Measurements from ENCODE around the gene DDX5. TPM values are rescaled to one million over a fixed set of nuclear protein-coding genes. Genes with fewer than 3 reads are reported as not detected.
"Not testable (repeated sequence)": the region's sequence is repeated elsewhere in the genome, so short reads cannot be mapped to it uniquely, and the experiment has no call there.

DDX5 gene
- total RNA-seq, 1 donor from 2014 or later: 262 TPM

DNA sequence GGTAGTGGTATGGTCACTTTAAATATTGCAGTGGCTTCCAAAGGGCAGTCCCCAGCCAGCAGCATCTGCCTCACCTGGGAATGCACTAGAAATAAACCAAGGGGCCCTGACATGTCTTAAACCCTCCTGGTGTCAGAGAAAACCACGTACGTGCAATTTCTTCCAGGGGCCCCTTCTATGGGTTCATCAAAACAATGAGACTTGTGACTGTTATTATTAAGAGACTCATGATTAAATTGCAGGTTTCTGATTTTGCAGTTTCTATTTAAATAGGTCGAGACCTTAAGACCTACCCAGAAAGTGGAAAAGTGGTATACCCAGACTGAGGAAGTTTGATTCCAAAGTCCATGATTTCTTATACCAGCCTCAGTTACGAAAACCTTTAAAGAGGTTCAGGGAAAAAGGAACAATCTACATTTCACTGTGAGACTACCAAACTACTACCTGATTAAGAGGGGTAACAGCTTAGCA, 8.5 kb downstream of the DDX5 start:
- ATAC-seq (ENCODE audit: poor library complexity): no peak
- intact Hi-C loops (cut with DNase I): no loop called here
- no peak for DNase-seq

DNA sequence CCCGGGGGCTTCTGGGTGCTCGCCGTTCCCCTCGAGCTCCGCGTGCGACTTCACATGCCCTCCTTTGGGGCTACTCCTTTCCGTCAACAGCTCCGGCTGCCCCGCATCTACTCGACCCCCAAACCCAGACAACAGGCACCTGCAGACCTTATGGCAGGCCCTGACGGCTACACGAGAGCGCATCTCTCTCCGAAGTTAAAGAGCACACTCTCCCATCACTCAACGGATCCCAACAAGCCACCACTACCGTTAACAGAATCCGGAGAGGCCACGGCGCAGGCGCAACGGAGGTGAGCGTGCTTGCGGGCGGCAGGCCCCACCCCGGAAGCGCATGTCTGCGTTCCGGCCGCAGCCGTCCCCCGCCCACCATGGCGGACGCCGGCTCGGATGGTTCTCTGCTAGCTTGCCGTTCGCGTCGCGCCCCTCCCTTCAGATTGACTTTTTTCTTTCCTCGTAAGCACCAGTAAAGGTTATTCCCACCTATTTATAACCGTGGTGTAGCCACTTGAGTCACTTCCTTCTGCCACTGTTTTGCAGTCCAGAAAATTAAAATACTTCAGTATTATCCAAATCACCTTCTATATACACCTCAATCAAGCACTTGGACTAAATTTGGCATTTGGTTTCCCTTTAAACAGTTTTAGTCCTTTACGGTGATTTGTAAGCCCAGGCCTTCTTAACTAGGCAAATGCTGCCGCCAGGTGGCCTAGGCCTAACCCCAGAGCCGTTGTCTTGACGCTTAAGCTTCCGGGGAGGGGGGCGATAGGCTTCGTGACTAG, 9.1 kb downstream of the DDX5 start, which contains the start of gene POLG2:
Gene POLG2, minus strand, starts transcription at position 269 of the 779 bp plus-strand sequence. Its CDS starts 86 bp downstream, at position 183.
- intact Hi-C loops (cut with DNase I): no loop called here
- peak; percentile 97 for ATAC-seq (ENCODE audit: poor library complexity)

DNA sequence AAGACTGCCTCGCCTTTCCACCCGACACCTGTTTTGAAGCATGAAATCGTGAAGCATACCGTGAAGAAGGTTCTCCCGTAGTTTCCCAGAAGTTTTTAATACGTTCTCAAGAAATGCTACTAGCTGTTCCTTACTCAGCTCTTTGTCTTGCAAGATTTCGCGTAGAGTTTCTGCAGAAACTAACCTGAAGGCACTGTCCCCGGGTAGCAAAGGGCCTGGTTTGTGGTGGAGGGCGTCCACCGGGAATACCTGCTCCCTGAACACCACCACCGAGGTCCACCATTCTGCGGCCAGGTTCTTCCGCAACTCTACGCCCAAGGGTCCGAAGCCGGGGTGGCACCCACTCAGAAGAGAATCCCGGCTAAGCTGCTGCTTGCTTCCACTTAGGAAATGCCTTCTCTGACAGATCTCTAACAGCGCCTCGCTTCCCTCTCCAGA, 9.7 kb downstream of the DDX5 start:
- intact Hi-C loops (cut with DNase I): no loop called here
- DNase-seq (no peak), ATAC-seq (ENCODE audit: poor library complexity) (no peak)

More for the DNA sequence above, 9.1 kb downstream of the DDX5 start, which contains the start of gene POLG2:
- DNase-seq: peak; percentile 98

DNA sequence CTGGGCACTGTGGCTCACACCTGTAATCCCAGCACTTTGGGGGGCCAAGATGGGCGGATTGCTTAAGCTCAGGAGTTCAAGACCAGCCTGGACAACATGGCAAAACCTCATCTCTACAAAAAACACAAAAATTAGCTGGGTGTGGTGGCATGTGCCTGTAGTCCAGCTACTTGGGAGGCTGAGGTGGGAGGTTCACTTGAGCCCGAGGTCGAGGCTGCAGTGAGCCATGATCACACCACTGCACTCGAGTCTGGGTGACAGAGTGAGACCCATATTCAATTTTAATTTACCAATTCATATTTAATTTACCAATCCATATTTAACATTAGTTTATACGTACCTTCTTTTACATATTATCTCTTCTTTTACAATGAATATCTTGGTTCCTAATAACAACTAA, 10.8 kb downstream of the DDX5 start:
- ATAC-seq (ENCODE audit: poor library complexity); intact Hi-C loops (cut with DNase I); DNase-seq: not testable (repeated sequence)

DNA sequence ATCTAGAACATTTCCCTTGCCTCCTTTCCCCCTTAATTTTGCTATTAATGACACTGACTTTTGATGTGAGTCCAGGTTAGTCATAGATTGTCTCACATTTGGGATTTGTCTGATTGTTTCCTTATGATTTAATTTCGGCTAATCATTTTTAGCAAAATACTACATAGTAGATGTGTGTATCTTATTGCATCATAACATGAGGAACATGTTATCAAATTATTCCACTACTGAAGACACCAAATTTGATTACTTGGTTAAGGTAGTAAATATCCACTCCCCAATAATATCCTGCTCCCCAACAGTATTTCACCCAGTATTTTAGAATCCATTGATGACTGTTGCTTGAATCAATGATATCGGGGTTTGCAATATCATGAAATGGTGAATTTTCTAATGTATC, 12.0 kb downstream of the DDX5 start:
- no peak for DNase-seq
- intact Hi-C loops (cut with DNase I): no loop called here

DNA sequence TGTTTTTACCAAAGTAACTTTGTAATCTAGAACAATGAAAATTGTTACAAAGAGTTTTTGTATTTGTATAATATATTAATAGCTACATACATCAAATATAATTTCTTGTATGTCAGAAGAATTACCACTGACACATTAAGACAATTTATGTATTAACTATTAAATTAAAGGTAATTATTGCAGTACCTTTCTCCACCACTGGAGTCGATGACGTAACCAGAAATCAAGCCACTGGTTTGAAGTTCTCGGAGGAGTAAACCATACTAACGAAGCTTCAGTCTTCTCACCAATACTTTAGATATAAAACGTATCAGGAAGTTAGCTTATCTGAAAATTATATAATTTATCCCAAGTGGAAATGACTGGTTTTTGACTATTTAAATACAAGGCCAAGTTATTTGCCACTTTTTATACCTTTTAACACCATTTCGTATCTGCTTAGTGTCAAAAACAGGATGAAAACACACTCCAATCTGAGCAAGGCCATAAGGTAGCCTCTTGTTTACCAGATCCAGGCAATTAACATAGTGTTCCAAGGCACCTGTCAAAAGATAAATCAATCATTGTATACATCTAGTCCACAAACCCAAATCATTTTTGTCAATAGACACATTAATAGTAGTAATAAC, 13.5 kb downstream of the DDX5 start:
- intact Hi-C loops (cut with DNase I): no loop called here
- ATAC-seq (ENCODE audit: poor library complexity) (no peak), DNase-seq (no peak)

More for the DNA sequence above, 12.0 kb downstream of the DDX5 start:
- ATAC-seq (ENCODE audit: poor library complexity): no peak

DNA sequence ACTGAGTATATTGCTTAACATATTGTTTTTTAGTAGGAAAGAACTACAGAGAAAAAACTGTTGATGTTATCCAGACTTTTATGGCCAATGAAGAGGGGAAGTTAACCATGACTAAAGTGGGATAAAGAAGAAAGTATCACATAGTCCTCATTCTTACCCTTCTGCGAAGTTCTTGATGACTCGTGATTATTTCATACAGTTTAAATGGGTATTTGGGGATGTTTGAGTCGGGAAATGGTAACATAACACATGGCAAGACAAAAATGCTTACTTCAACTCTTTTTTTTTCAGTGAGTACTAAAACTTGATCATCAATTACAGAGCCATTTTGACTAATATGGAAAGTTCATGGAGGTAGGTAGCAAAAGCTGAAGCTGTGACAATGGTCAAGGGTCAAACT, 14.1 kb downstream of the DDX5 start:
- intact Hi-C loops (cut with DNase I): no loop called here
- DNase-seq: no peak
- no peak for ATAC-seq (ENCODE audit: poor library complexity)

DNA sequence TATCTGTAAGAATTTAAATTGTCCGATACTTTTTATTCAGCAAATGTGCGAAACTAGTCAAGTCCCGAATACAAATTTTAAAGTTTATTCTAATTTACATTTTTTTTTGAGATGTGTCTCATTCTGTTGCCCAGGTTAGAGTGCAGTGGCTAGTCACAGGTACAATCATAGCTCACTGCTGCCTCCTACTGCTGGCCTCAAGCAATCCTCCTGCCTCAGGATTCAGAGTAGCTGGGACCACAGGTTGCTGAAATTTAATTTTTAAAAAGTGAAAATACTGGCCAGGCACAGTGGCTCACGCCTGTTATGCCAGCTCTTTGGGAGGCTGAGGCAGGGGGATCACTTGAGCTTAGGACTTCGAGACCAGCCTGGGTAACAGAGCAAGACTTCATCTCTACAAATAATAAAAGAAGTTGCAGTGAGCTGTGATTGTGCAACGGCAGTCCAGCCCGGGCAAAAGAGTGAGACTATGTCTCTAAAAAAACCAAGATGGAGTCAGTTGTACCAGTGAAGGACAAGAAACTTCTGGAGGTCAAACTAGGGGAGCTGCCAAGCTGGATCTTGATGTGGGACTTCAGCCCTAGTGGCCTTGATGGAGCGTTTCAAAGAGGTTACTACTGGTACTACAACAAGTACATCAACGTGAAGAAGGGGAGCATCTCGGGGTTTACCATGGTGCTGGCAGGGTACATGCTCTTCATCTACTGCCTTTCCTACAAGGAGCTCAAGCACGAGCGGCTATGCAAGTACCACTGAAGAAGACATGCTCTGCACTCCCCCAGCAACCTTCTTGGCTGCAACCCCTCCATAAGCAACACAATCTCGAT, 14.8 kb downstream of the DDX5 start:
- intact Hi-C loops (cut with DNase I): no loop called here
- DNase-seq (no peak), ATAC-seq (ENCODE audit: poor library complexity) (peak; percentile 52)

DNA sequence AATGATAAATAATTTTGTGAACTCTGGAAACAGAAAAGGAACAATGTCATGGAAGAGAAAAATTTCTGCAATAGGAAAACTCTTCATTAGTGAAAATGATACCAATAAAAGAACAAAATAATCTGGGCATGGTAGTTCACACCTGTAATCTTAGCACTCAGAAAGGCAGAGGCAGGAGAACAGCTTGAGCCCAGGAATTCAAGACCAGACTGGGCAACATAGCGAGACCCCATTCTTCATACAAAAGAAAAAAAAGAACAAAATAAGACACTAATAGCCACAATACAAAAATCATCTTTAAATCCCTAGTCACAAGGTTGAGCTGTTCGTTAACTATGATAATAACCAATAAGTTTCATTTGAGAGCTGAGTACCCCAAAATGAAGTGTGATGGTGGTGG, 17.8 kb downstream of the DDX5 start:
- intact Hi-C loops (cut with DNase I): loop anchor here (5.0 kb wide), 1 partner anchor 66 kb away; no protein-coding TSS in a partner anchor
- ATAC-seq (ENCODE audit: poor library complexity) (no peak), DNase-seq (no peak)

DNA sequence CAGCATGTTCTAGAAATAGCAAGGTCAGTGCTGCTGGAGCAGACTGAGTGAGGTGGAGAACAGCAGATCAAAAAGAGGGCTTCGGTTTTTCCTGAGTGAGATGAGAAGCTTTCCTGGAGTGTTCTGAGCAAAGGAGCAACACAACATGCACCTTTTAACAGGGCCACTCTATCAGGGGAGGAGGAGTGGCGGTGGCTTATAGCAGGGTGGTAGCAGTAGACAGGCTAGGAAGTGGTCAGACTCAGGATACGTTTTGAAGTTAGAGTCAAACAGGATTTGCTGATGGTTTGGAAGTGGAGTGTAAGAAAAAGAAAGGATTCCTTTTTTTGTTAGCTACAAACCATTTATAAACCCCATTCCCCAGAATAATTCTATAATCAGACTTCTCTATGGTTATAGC, 21.7 kb downstream of the DDX5 start:
- no peak for ATAC-seq (ENCODE audit: poor library complexity)
- no peak for DNase-seq
- intact Hi-C loops (cut with DNase I): no loop called here

DNA sequence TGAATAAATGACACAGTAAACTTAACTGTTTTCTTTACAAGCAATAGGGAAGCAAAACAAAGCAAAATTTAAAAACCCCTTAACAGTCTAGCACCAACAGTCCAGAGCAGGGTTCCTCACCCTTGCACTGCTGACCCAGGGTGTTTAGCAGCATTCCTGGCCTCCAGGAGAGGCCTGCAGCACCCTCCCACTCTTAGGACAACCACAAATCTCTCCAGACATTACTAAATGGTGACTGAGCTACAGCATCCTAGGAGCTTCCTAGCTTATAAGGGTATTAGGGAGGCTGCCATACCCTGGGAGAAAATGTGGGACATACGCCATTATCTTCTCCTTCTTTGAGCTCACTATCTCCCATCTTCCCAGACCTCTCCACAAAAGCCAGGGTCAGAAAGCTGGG, 25.1 kb downstream of the DDX5 start:
- intact Hi-C loops (cut with DNase I): no loop called here
- ATAC-seq (ENCODE audit: poor library complexity): no peak

DNA sequence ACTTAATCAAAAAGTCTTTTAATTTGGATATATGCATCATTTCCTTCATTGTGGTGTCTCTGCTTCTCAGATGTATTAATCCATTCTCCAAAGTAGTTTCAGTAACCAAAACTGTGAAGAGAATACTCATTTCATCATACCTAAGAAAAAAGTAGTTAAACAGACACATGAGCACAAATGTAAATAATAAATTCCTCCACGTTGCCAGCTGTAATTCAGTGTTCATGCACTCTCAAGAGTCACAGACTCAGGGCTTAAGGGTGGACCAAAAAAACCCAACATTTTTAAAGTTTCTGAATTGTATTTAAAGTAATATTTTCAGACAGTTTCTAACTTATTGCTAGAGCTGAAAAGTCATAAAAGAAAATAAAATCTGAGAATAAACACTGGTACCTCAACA, 28.2 kb downstream of the DDX5 start:
- ATAC-seq (ENCODE audit: poor library complexity): no peak
- intact Hi-C loops (cut with DNase I): no loop called here

More for the DNA sequence above, 25.1 kb downstream of the DDX5 start:
- DNase-seq: no peak

DNA sequence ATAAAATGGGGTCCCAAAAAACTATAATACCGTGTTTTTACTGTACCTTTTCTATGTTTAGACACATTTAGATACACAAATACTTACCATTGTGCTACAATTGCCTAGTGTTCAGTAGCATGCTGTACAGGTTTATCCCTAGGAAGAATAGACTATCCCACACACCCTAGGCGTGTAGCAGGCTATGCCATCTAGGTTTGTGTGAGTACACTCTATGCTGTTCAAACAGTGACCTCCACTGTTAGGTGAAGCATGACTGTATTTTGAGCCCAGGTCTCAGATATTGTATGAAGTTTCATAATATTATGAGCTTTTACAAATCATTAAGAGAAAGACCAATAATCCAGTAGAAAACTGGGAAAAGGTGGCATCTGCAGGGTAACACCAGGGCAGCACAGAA, 33.5 kb downstream of the DDX5 start:
- DNase-seq: no peak
- intact Hi-C loops (cut with DNase I): no loop called here
- no peak for ATAC-seq (ENCODE audit: poor library complexity)

More for the DNA sequence above, 28.2 kb downstream of the DDX5 start:
- DNase-seq: no peak

DNA sequence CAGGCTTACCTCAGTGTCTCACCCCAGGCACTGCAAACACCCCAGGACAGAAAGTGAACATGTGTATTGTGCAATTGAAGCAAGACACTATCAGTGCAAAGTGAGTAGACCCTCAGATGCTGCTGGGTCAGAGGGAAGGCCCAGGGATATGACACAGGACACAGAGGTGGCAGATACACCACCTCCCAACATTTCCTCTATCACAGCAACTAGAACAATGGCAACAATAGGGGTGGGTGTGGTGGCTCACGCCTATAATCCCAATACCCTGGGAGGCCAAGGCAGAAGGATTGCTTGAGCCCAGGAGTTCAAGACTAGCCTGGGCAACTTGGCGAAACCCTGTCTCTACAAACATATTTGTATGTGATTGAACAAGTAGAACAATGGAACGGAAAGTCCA, 34.6 kb downstream of the DDX5 start:
- ATAC-seq (ENCODE audit: poor library complexity) (no peak), DNase-seq (no peak)
- intact Hi-C loops (cut with DNase I): no loop called here

DNA sequence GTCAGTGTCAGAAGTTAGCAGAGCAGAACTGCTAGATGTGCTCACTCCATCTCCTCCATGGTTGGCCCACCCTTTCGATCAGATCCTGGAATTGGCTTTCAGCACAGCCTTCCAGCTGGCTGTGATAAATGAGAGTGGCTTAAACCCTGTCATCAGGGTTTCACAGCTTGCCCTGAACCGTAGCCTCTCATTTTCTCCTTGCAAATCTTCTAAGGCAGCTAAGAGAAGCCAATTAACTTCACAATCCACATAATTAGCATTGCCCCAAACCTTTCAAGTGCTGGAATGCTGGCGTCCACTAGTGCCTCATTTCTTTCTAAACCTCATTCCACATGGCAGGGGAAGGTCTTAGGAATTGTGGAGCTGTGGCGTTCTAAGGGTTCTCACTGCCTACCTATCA, 35.5 kb downstream of the DDX5 start:
- ATAC-seq (ENCODE audit: poor library complexity) (no peak), DNase-seq (no peak)
- intact Hi-C loops (cut with DNase I): no loop called here

DNA sequence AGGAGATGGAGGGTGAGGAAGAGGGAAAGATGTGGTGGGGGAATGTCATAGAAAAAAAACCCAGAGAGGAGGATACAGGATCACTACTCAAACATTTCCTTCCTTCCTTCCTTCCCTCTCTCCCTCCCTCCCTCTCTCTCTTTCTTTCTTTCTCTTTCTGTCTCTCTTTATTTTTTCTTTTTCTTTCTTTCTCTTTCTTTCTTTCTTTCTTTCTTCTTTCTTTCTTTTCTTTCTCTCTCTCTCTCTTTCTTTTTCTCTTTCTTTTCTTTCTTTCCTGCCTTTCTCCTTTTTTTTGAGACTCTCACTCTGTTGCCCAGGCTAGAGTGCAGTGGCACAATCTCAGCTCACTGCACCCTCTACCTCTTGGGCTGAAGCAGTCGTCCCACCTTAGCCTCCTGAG, 39.3 kb downstream of the DDX5 start:
- ATAC-seq (ENCODE audit: poor library complexity); intact Hi-C loops (cut with DNase I); DNase-seq: not testable (repeated sequence)

DNA sequence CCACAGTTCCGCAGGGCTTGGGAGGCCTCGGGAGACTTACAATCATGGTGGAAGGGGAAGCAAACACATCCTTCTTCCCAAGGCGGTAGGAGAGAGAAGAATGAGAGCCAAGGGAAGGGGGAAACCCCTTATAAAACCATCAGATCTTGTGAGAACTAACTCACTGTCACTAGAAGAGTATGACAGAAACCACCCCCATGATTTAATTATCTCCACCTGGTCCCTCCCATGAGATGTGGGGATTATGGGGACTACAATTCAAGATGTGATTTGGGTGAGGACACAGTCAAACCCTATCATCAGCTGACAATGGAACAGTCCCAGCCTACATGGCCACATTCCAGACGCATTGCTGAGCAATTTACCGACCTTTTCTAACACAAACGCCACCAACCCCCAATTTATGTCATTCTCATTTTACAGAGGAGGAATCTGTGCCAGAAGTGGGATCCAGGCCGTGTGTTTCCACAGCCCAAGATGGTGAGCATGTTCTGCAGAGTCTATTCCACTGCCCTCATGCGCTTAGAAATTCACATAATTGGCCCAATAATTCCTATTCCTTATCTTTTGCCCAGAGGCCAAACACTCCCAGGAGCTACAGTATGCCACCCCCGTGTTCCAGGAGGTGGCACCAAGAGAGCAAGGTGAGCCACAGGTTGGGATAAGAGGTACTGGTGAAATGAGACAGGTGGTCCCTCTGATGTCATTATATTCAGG, 39.9 kb downstream of the DDX5 start:
- ATAC-seq (ENCODE audit: poor library complexity) (no peak), DNase-seq (no peak)
- intact Hi-C loops (cut with DNase I): no loop called here

DNA sequence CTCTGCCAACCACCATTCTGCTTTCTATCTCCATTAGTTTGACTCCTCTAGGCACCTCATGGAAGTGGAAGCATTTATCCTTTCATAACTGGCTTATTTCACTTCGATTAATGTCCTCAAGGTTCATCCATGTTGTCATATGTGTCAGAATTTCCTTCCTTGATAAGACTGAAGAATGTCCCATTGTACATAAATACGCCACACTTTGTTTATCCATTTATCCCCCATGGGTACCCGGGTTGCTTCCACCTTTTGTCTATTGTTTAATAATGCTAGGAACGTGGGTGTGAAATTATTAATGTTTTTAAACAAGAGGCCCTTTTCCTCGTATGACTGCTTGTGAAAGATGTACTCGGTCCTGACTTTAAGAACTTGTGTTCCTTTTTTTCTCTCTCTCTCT, 44.3 kb downstream of the DDX5 start:
- no peak for ATAC-seq (ENCODE audit: poor library complexity)
- intact Hi-C loops (cut with DNase I): no loop called here
- no peak for DNase-seq

DNA sequence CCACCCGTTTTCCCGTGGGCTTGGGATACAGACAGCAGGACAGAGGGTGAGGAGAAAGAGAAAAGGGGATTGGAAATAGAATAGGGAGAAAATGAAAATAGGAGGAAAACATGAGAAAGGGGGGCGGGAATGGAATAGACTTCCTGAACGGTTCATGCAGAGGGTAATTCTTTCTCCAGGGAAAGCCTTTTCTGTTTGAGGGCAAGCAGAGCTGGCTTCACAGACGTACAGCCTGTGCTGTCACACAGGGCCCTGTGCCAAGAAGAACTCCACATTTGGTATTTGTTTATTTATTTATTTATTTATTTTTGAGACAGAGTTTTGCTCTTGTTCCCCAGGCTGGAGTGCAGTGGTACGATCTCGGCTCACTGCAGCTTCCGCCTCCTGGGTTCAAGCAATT, 45.1 kb downstream of the DDX5 start:
- DNase-seq: peak; percentile 48
- intact Hi-C loops (cut with DNase I): no loop called here
- ATAC-seq (ENCODE audit: poor library complexity): peak; percentile 18
